Thymus (tissue), 11 donors: ENCODE results near the gene STX1B. TPM values are rescaled to one million over a fixed set of nuclear protein-coding genes. Genes with fewer than 3 reads are reported as not detected.

Experiments
- DNase-seq, 9 donors: peaks; one replicate each; pipeline ENCODE4 v3.0.0-alpha.2; 2013; ENCODE audit warnings: low spot score in 9 of 9, low read depth in 6 of 9, missing footprints in 1 of 9
- H3K27ac ChIP-seq, 2 donors: one replicate each; pipeline ENCODE4 v1.5.1; 2013; ENCODE audit warnings: control low read depth in 1 of 2, low read depth in 1 of 2, low read length in 1 of 2, mild to moderate bottlenecking in 1 of 2, moderate library complexity in 1 of 2
- H3K27me3 ChIP-seq, 2 donors: one replicate each; pipeline ENCODE4 v1.5.1; 2013; ENCODE audit warnings: low read length in 1 of 2; ENCODE audit not compliant: control insufficient read depth in 2 of 2, insufficient read depth in 1 of 2
- H3K36me3 ChIP-seq, 2 donors: one replicate each; pipeline ENCODE4 v1.5.1; 2013; ENCODE audit warnings: low read length in 1 of 2, mild to moderate bottlenecking in 1 of 2, moderate library complexity in 1 of 2; ENCODE audit not compliant: control insufficient read depth in 2 of 2, insufficient read depth in 2 of 2
- H3K4me1 ChIP-seq, 2 donors: one replicate each; pipeline ENCODE4 v1.5.1; 2013; ENCODE audit warnings: low read length in 2 of 2; ENCODE audit not compliant: control insufficient read depth in 2 of 2, insufficient read depth in 2 of 2
- H3K4me3 ChIP-seq, 2 donors: one replicate each; pipeline ENCODE4 v1.5.1; 2013; ENCODE audit warnings: low read length in 2 of 2, control low read depth in 1 of 2, mild to moderate bottlenecking in 1 of 2
- H3K9me3 ChIP-seq, 2 donors: one replicate each; pipeline ENCODE4 v1.5.1; 2013; ENCODE audit warnings: low read length in 1 of 2, mild to moderate bottlenecking in 1 of 2; ENCODE audit not compliant: control insufficient read depth in 2 of 2, insufficient read depth in 1 of 2
- WGBS: extraction: QIAGEN DNeasy Blood & Tissue Kit; methylation state at CpG from one replicate; pipeline ENCODE4 v1.1.7; 2013; 5-methylcytosine and 5-hydroxymethylcytosine counted together
- polyA plus RNA-seq: library from polyadenylated mRNA; stranded (reverse); fragments of 200-250 nt; gene quantifications from one replicate; pipeline ENCODE4 v1.2.3, GENCODE V29; 2013
- total RNA-seq: library from RNA; stranded (reverse); fragments of 120-200 nt; gene quantifications from one replicate; pipeline ENCODE4 v1.2.4, GENCODE V29; 2013
- donor health status: healthy.

STX1B gene
- total and polyA plus RNA-seq, 2 donors = 0.19 to 1.0 TPM

- H3K27ac ChIP-seq = no peak overlapping the region
- peaks cover 3 to 20% of the 10 kb centered on the region in 2 donors for H3K27me3 ChIP-seq
- peaks cover 8 to 14% of the 10 kb centered on the region in 2 donors for H3K4me1 ChIP-seq
- WGBS = 84% methylated on average over 29 of the region's 29 CpGs
- no peak overlapping the region for H3K4me3 ChIP-seq
- H3K36me3 ChIP-seq = peaks cover 2 to 4% of the 10 kb centered on the region in 2 donors
- DNase-seq = no peak
- H3K9me3 ChIP-seq = no peaks in the 10 kb centered on the region
Measured at GRCh38 chr16:30992931-30993816, 17.3 kb downstream of the STX1B start.

- Histone ChIP-seq H3K27me3 (peaks cover under 1 to 11% of the 10 kb centered on the region in 2 donors), H3K36me3 (peaks cover 2 to 4% of the 10 kb centered on the region in 2 donors), H3K9me3 (no peaks in the 10 kb centered on the region), H3K4me3 (no peak overlapping the region), H3K27ac (no peak overlapping the region), H3K4me1 (peaks cover 5 to 7% of the 10 kb centered on the region in 2 donors)
- WGBS = 93% methylated on average over 21 of the region's 21 CpGs
- no peak for DNase-seq
Measured at GRCh38 chr16:30992276-30992780, 18.1 kb downstream of the STX1B start.

GRCh38 chr16:30991052-30991451 lies 19.4 kb downstream of the STX1B start:
- Histone ChIP-seq H3K4me1 (no peaks in the 10 kb centered on the region), H3K4me3 (no peak overlapping the region), H3K27ac (no peak overlapping the region), H3K27me3 (no peaks in the 10 kb centered on the region), H3K36me3 (peaks cover 2 to 9% of the 10 kb centered on the region in 2 donors), H3K9me3 (no peaks in the 10 kb centered on the region)
- no peak for DNase-seq
- 89% methylated on average over 8 of the region's 8 CpGs for WGBS

- Histone ChIP-seq H3K4me3 (no peak overlapping the region), H3K9me3 (no peaks in the 10 kb centered on the region), H3K27ac (no peak overlapping the region), H3K36me3 (peaks cover 2 to 16% of the 10 kb centered on the region in 2 donors), H3K4me1 (peaks cover 0 to under 1% of the 10 kb centered on the region in 2 donors), H3K27me3 (no peaks in the 10 kb centered on the region)
- DNase-seq = no peak
- WGBS = 93% methylated on average over 12 of the region's 12 CpGs
Measured at GRCh38 chr16:30990105-30990504, 20.3 kb downstream of the STX1B start.

GRCh38 chr16:30989469-30990047 lies 20.9 kb downstream of the STX1B start:
- Histone ChIP-seq H3K4me1 (peaks cover 0 to 2% of the 10 kb centered on the region in 2 donors), H3K27me3 (no peaks in the 10 kb centered on the region), H3K36me3 (peaks cover 2 to 20% of the 10 kb centered on the region in 2 donors), H3K27ac (no peak overlapping the region), H3K4me3 (no peak overlapping the region), H3K9me3 (no peaks in the 10 kb centered on the region)
- 96% methylated on average over 23 of the region's 23 CpGs for WGBS
- no peak for DNase-seq

- Histone ChIP-seq H3K27me3 (no peaks in the 10 kb centered on the region), H3K27ac (no peak overlapping the region), H3K36me3 (peaks cover 16 to 34% of the 10 kb centered on the region in 2 donors), H3K9me3 (no peaks in the 10 kb centered on the region), H3K4me3 (no peak overlapping the region), H3K4me1 (peaks cover 0 to 2% of the 10 kb centered on the region in 2 donors)
- 98% methylated on average over 30 of the region's 30 CpGs for WGBS
- no peak for DNase-seq
Measured at GRCh38 chr16:30987581-30988190, 22.8 kb downstream of the STX1B start.

- Histone ChIP-seq H3K4me1 (peaks cover 0 to 2% of the 10 kb centered on the region in 2 donors), H3K36me3 (peaks cover 24 to 46% of the 10 kb centered on the region in 2 donors), H3K4me3 (no peak overlapping the region), H3K27ac (no peak overlapping the region), H3K9me3 (no peaks in the 10 kb centered on the region), H3K27me3 (no peaks in the 10 kb centered on the region)
- WGBS = 98% methylated on average over 29 of the region's 29 CpGs
- no peak for DNase-seq
Measured at GRCh38 chr16:30986129-30986991, 24.1 kb downstream of the STX1B start.

- Histone ChIP-seq H3K4me3 (no peak overlapping the region), H3K9me3 (no peaks in the 10 kb centered on the region), H3K36me3 (peaks cover 29 to 54% of the 10 kb centered on the region in 2 donors), H3K27ac (peak overlapping the region in 1 of 2 donors; percentile 43), H3K27me3 (no peaks in the 10 kb centered on the region), H3K4me1 (peaks cover 0 to 2% of the 10 kb centered on the region in 2 donors)
- 82% methylated on average over 19 of the region's 20 CpGs for WGBS
- no peak for DNase-seq
Measured at GRCh38 chr16:30985401-30986128, 24.9 kb downstream of the STX1B start.
